Heart right ventricle (tissue), 16 donors: ENCODE data around the gene HLF. TPM values are rescaled to one million over a fixed set of nuclear protein-coding genes. Genes with fewer than 3 reads are reported as not detected.

Experiments used
- ATAC-seq, 8 donors: fragments of 200-7000 bp; cut with Tn5 transposase; one replicate each; pipeline ENCODE4 v1.9.1; 2020; ENCODE audit warnings: mild to moderate bottlenecking in 8 of 8, moderate library complexity in 8 of 8, moderate number of reproducible peaks in 1 of 8
- DNase-seq, 2 donors: peaks; one replicate each; pipeline ENCODE4 v3.0.0-alpha.2; 2020
- H3K27ac ChIP-seq, 10 donors: fragments of 200-600 bp; sonication (generic) in 2 of 10; one replicate each; pipeline versions ENCODE4 v1.5.0 to v1.8.0; 2020 to 2022; ENCODE audit warnings: mild to moderate bottlenecking in 3 of 10
- H3K27me3 ChIP-seq, 7 donors: fragments of 200-600 bp; one replicate each; pipeline ENCODE4 v1.8.0; 2021 to 2022; ENCODE audit warnings: mild to moderate bottlenecking in 2 of 7
- H3K36me3 ChIP-seq, 9 donors: fragments of 200-600 bp; sonication (generic) in 1 of 9; one replicate each; pipeline versions ENCODE4 v1.5.0 to v1.8.0; 2020 to 2022; ENCODE audit warnings: mild to moderate bottlenecking in 2 of 9
- H3K4me1 ChIP-seq, 9 donors: fragments of 200-600 bp; sonication (generic) in 1 of 9; one replicate each; pipeline versions ENCODE4 v1.5.0 to v1.8.0; 2020 to 2022; ENCODE audit warnings: mild to moderate bottlenecking in 4 of 9
- H3K4me3 ChIP-seq, 10 donors: fragments of 200-600 bp; sonication (generic) in 2 of 10; one replicate each; pipeline versions ENCODE4 v1.5.0 to v1.8.0; 2020 to 2022; ENCODE audit warnings: mild to moderate bottlenecking in 7 of 10, moderate library complexity in 2 of 10
- H3K9me3 ChIP-seq, 11 donors: fragments of 200-600 bp in 10 of 11; sonication (generic) in 2 of 11; one replicate each; pipeline versions ENCODE4 v1.5.0 to v1.8.0; 2013 to 2022; ENCODE audit warnings: mild to moderate bottlenecking in 2 of 11, control low read depth in 1 of 11, moderate library complexity in 1 of 11
- CTCF ChIP-seq, 9 donors: fragments of 200-600 bp; sonication (generic) in 2 of 9; IDR thresholded peaks; one replicate each; pipeline versions ENCODE4 v1.5.0 to v1.8.0; 2021 to 2022; ENCODE audit warnings: antibody characterized with exemption in 9 of 9, mild to moderate bottlenecking in 5 of 9, moderate library complexity in 1 of 9
- WGBS, 2 donors: extraction: QIAGEN DNeasy Blood & Tissue Kit; methylation state at CpG; one replicate each; pipeline ENCODE4 v1.1.7; 2013; ENCODE audit warnings: inconsistent platforms in 1 of 2; 5-methylcytosine and 5-hydroxymethylcytosine counted together
- intact Hi-C, 10 donors: fragments of 100-400 bp; cut with DNase I; formaldehyde crosslinking; loops; one replicate each; pipeline versions ENCODE4 v1.11.1 to v1.14.2; 2022
- polyA plus RNA-seq, 2 donors: library from polyadenylated mRNA; stranded (reverse); fragments of 200-250 nt; gene quantifications; one replicate each; pipeline ENCODE4 v1.2.3, GENCODE V29; 2013
- total RNA-seq, 10 donors: library from RNA; stranded (reverse); fragmentation: NEBNext Ultra II Directional in 3 of 10; extraction: Animal tissue kit (Norgen Biotek cat#: 25700) in 3 of 10; gene quantifications; one replicate each; pipeline versions ENCODE4 v1.2.1 to v1.2.4, GENCODE V29; 2021 to 2023
- donor health status: Arrhythmogenic right ventricular cardiomyopathy.
- donor health status: ischemic (EF 13 %, LVEDD 7.1; RV severe dilation, severe dysfunction).
- donor health status: healthy with polysubstance abuse.
- donor health status: DM: no; HTN: yes; CAD: no.
- donor health status: DM: no; HTN: no; CAD: no.
- donor health status: ischemic (EF 25% LVEDD 6.9; RV normal size, moderate dysfunction).
- donor health status: ischemic (EF 25% LVEDD 5.7; RV mildly dilated, moderate dysfunction).
- donor health status: healthy.
- donor health status: DM: yes; HTN: yes; CAD: no.
- donor health status: Ischemic cardiomyopathy.
- donor health status: ischemic (EF 35%, LVEDD 5.7; RV mildly dilated, moderate dysfunction).
- donor health status: nonischemic (EF 11% LVEDD 7.7; RV severe dilation, severe dysfunction).
- donor health status: DM: yes; HTN: yes; CAD: no.
- donor health status: PGD.
- donor health status: ischemic (EF 29% LVEDD 5.4; RV normal size, mild dysfunction).
- donor health status: nonischemic (EF 23%, LVEDD 6.1; RV moderate dilation, normal function).

The HLF gene
- total and polyA plus RNA-seq, 12 donors, result 4.1 to 42.5 (median 30.1) TPM

- ATAC-seq, result no peak
- Histone ChIP-seq H3K4me3 (no peak overlapping the region), H3K27ac (peak overlapping the region; percentile 54 to 94 (median 84)), H3K27me3 (no peaks in the 10 kb centered on the region), H3K36me3 (peaks cover 0 to 14% (median 0%) of the 10 kb centered on the region in 9 donors), H3K4me1 (peaks cover 19 to 86% (median 73%) of the 10 kb centered on the region in 9 donors), H3K9me3 (peaks cover 0 to 11% (median 0%) of the 10 kb centered on the region in 11 donors)
- WGBS, 2 donors, result 64 to 69% methylated on average over 3 of the region's 3 CpGs
- intact Hi-C loops, result loop anchor here in 3 of 10 donors (2.0 to 10.0 kb wide), 3 partner anchors 14 to 438 kb away; partner anchors contain the start of genes MMD (in 2 of the 3) and TMEM100 (in 1 of the 3)
- DNase-seq, result no peak
- no peak for TF ChIP-seq CTCF (IDR thresholded peaks at IDR 0.05)
These were observed 22.2 kb downstream of the HLF start for GRCh38 chr17:55286681-55287589.

- peak overlapping the region in 7 of 10 donors; percentile 7 to 92 (median 84) for H3K27ac ChIP-seq
These were observed 23.8 kb downstream of the HLF start for GRCh38 chr17:55288356-55289105.

GRCh38 chr17:55289106-55289446 is 24.3 kb downstream of the HLF start:
- Histone ChIP-seq H3K4me3 (no peak overlapping the region), H3K4me1 (peaks cover 10 to 68% (median 53%) of the 10 kb centered on the region in 9 donors), H3K9me3 (peaks cover 0 to 11% (median 0%) of the 10 kb centered on the region in 11 donors), H3K27me3 (no peaks in the 10 kb centered on the region), H3K36me3 (peaks cover 0 to 22% (median 0%) of the 10 kb centered on the region in 9 donors), H3K27ac (peak overlapping the region in 7 of 10 donors; percentile 7 to 92 (median 84))
- no peak for TF ChIP-seq CTCF (IDR thresholded peaks at IDR 0.05)
- 65 to 74% methylated on average over 1 of the region's 1 CpG for WGBS, 2 donors
- DNase-seq, result peak in 1 of 2 donors; percentile 23
- intact Hi-C loops, result loop anchor here in 3 of 10 donors (10.0 kb wide), 2 partner anchors 136 to 436 kb away; partner anchors contain the start of genes MMD (in 2 of the 3) and TMEM100 (in 1 of the 3)
- ATAC-seq, result peak in 6 of 8 donors; percentile 29 to 74 (median 58)

More at GRCh38 chr17:55288356-55289105, 23.8 kb downstream of the HLF start:
- no peak for DNase-seq
- WGBS, 2 donors, result 95% methylated on average over 7 of the region's 7 CpGs
- no peak for TF ChIP-seq CTCF (IDR thresholded peaks at IDR 0.05)
- no peaks in the 10 kb centered on the region for H3K27me3 ChIP-seq
- peaks cover 0 to 11% (median 0%) of the 10 kb centered on the region in 11 donors for H3K9me3 ChIP-seq
- ATAC-seq, result no peak
- peaks cover 0 to 22% (median 0%) of the 10 kb centered on the region in 9 donors for H3K36me3 ChIP-seq
- peaks cover 14 to 73% (median 58%) of the 10 kb centered on the region in 9 donors for H3K4me1 ChIP-seq
- H3K4me3 ChIP-seq, result no peak overlapping the region
- intact Hi-C loops, result loop anchor here in 3 of 10 donors (10.0 kb wide), 2 partner anchors 136 to 436 kb away; partner anchors contain the start of genes MMD (in 2 of the 3) and TMEM100 (in 1 of the 3)
